Endothelial cell of umbilical vein (primary cell): Measurements from ENCODE around the gene PROK2. TPM values are rescaled to one million over a fixed set of nuclear protein-coding genes. Genes with fewer than 3 reads are reported as not detected.

ENCODE experiments used
- BruUV-seq: library from RNA; stranded (reverse); fragments of 400-500 nt; replicated peaks from 2 replicates; lab custom pipeline; 2021; lab: Mats Ljungman, UMichigan
- CTCF ChIA-PET: fragments of 300-600, 350-600 bp; sonication (Branson Sonifier 250); formaldehyde crosslinking; loops from one replicate; lab custom pipeline; 2021; ENCODE audit warnings: antibody characterized with exemption, inconsistent platforms; lab: Charles Lee
- POLR2A ChIA-PET: fragments of 300-600, 350-600 bp; sonication (Branson Sonifier 250); formaldehyde crosslinking; loops from one replicate; lab custom pipeline; 2021; ENCODE audit warnings: antibody characterized with exemption, inconsistent platforms; lab: Charles Lee
- DNase-seq: peaks from one replicate; pipeline ENCODE4 v3.0.0-alpha.2; 2011; ENCODE audit warnings: low read depth, low spot score
- FAIRE-seq: peaks from 2 replicates; lab custom pipeline; 2011; peaks lifted over from hg19 to GRCh38; lab: Jason Lieb, UNC
- H2AFZ ChIP-seq: 2 replicates; pipeline ENCODE4 v1.6.0; 2012; ENCODE audit warnings: low read depth, low read length, control low read depth, inconsistent platforms
- H3K27ac ChIP-seq: 2 replicates; pipeline ENCODE4 v1.5.1; 2011; ENCODE audit warnings: low read depth, mild to moderate bottlenecking, control low read depth, low read length, moderate library complexity; ENCODE audit not compliant: insufficient read depth
- H3K27me3 ChIP-seq, 2 experiments: 2 replicates each; pipeline versions ENCODE4 v1.6.0 to v1.6.1; 2011; ENCODE audit warnings: low read length in 2 of 2, mixed read lengths in 1 of 2; ENCODE audit not compliant: control insufficient read depth in 2 of 2, insufficient read depth in 2 of 2
- H3K36me3 ChIP-seq, 2 experiments: 2 replicates in 1 of 2; 3 replicates in 1 of 2; pipeline ENCODE4 v1.5.1; 2011; ENCODE audit warnings: low read length in 2 of 2, mild to moderate bottlenecking in 1 of 2, moderate library complexity in 1 of 2; ENCODE audit not compliant: control insufficient read depth in 2 of 2, insufficient read depth in 2 of 2; ENCODE audit errors: extremely low read depth in 1 of 2
- H3K4me1 ChIP-seq: 3 replicates; pipeline ENCODE4 v1.5.1; 2011; ENCODE audit warnings: mild to moderate bottlenecking, low read length; ENCODE audit not compliant: control insufficient read depth, insufficient read depth; ENCODE audit errors: extremely low read depth
- H3K4me2 ChIP-seq: 2 replicates; pipeline ENCODE4 v1.6.1; 2011; ENCODE audit warnings: low read length, control low read depth, mixed read lengths; ENCODE audit not compliant: insufficient read depth
- H3K4me3 ChIP-seq, 3 experiments: fragments of 200-600 bp in 1 of 3; sonication (generic), shearing (Covaris generic) in 1 of 3; replicated peaks in 1 of 3; 2 replicates each; pipeline ENCODE4 v1.5.1; 2011 to 2016; ENCODE audit warnings: control low read depth in 3 of 3, low read length in 3 of 3, mild to moderate bottlenecking in 2 of 3, inconsistent platforms in 1 of 3, low read depth in 1 of 3, moderate library complexity in 1 of 3; ENCODE audit not compliant: insufficient read depth in 1 of 3
- H3K79me2 ChIP-seq: 2 replicates; pipeline ENCODE4 v1.6.0; 2012; ENCODE audit warnings: low read length, inconsistent platforms; ENCODE audit not compliant: control insufficient read depth, insufficient read depth
- H3K9ac ChIP-seq: replicated peaks from 2 replicates; pipeline ENCODE3; 2011; ENCODE audit warnings: low read length, control low read depth; ENCODE audit not compliant: insufficient read depth; ENCODE audit errors: extremely low read depth
- H3K9me1 ChIP-seq: replicated peaks from 3 replicates; pipeline ENCODE4 v1.6.0; 2011; ENCODE audit warnings: mild to moderate bottlenecking, low read length; ENCODE audit not compliant: control insufficient read depth, insufficient read depth; ENCODE audit errors: extremely low read depth
- H3K9me3 ChIP-seq: replicated peaks from 2 replicates; pipeline ENCODE4 v1.5.1; 2012; ENCODE audit warnings: low read length, inconsistent platforms; ENCODE audit not compliant: control insufficient read depth, insufficient read depth
- H4K20me1 ChIP-seq: replicated peaks from 2 replicates; pipeline ENCODE3; 2011; ENCODE audit warnings: mild to moderate bottlenecking, low read length; ENCODE audit not compliant: control insufficient read depth, insufficient read depth; ENCODE audit errors: extremely low read depth
- EZH2 ChIP-seq: IDR thresholded peaks from 2 replicates; pipeline ENCODE4 v1.6.1; 2012; ENCODE audit warnings: borderline replicate concordance, low read depth, mild to moderate bottlenecking, moderate library complexity, low read length, inconsistent platforms; ENCODE audit not compliant: severe bottlenecking
- FOS ChIP-seq: IDR thresholded peaks from 2 replicates; pipeline ENCODE4 v1.6.1; 2011; ENCODE audit warnings: mild to moderate bottlenecking, low read length, moderate library complexity, borderline replicate concordance; ENCODE audit not compliant: insufficient read depth
- dilution Hi-C: fragments of 300-500 bp; cut with MboI; formaldehyde crosslinking; loops from one replicate; pipeline ENCODE4 v1.15.0; 2019; ENCODE audit warnings: low sequenced_read_pairs; ENCODE audit not compliant: extremely low pct_ligation_motif_present
- intact Hi-C: fragments of 100-400 bp; cut with micrococcal nuclease; formaldehyde crosslinking; loops from one replicate; pipeline ENCODE4 v1.10.0; 2022
- polyA plus RNA-seq, 4 experiments: library from polyadenylated mRNA; depleted of rRNA in 3 of 4; stranded (reverse) in 3 of 4; unstranded in 1 of 4; fragments of >200 nt; gene quantifications; 2 replicates each; pipeline versions ENCODE4 v1.2.1 to v1.2.3, GENCODE V29; 2011 to 2012; ENCODE audit warnings: missing spikeins in 1 of 4
- total RNA-seq: library from RNA; stranded (reverse); gene quantifications from 2 replicates; pipeline ENCODE4 v1.2.3, GENCODE V29; 2021
- TF ChIP-seq, protein P1 (sequence below), 2 donors: IDR thresholded peaks; 1 replicate in 1 of 2; 2 replicates in 1 of 2; pipeline ENCODE4 v1.5.1; 2011; ENCODE audit warnings: low read length in 2 of 2, mild to moderate bottlenecking in 2 of 2, moderate library complexity in 2 of 2, control low read depth in 1 of 2, inconsistent platforms in 1 of 2, low read depth in 1 of 2; ENCODE audit not compliant: insufficient read depth in 1 of 2; ENCODE audit errors: extremely low read depth in 1 of 2

PROK2 gene
- total and polyA plus RNA-seq, 2 donors (not counting 3 experiments of a cell fraction or from before 2014, with no cell fraction given) = not detected

DNA sequence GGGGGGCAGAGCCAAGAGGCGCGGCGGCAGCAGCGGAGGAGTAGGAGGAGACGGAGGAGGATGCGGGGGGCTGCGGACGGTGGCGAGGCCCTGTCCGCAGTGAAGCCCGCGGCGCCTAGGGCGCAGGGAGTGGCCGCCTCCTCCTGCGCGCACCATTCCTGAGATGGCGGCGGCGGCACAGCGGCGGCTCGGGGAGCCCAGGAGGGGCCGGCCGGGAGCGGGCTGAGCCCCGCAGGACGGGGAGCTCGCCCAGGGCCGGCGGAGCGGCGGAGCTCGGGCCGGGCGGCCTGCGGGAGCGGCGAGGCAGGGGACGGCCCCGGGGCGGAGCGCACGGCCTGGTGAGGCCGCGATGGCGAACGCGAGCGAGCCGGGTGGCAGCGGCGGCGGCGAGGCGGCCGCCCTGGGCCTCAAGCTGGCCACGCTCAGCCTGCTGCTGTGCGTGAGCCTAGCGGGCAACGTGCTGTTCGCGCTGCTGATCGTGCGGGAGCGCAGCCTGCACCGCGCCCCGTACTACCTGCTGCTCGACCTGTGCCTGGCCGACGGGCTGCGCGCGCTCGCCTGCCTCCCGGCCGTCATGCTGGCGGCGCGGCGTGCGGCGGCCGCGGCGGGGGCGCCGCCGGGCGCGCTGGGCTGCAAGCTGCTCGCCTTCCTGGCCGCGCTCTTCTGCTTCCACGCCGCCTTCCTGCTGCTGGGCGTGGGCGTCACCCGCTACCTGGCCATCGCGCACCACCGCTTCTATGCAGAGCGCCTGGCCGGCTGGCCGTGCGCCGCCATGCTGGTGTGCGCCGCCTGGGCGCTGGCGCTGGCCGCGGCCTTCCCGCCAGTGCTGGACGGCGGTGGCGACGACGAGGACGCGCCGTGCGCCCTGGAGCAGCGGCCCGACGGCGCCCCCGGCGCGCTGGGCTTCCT lies 31.0 kb downstream of the PROK2 start, which contains the start of gene GPR27:
Gene GPR27 (plus strand): TSS at position 155 of the 909 bp plus-strand sequence. CDS start 195 bp downstream, at position 350.
- peak within 1 kb of the TSS in 1 of 3 experiments; percentile 33 for H3K4me3 ChIP-seq
- H2AFZ ChIP-seq = peak within 1 kb of the TSS; percentile 19
- peak; percentile 48 for DNase-seq
- H4K20me1 ChIP-seq = no peaks in the 10 kb centered on the region
- TF ChIP-seq, protein P1, sequence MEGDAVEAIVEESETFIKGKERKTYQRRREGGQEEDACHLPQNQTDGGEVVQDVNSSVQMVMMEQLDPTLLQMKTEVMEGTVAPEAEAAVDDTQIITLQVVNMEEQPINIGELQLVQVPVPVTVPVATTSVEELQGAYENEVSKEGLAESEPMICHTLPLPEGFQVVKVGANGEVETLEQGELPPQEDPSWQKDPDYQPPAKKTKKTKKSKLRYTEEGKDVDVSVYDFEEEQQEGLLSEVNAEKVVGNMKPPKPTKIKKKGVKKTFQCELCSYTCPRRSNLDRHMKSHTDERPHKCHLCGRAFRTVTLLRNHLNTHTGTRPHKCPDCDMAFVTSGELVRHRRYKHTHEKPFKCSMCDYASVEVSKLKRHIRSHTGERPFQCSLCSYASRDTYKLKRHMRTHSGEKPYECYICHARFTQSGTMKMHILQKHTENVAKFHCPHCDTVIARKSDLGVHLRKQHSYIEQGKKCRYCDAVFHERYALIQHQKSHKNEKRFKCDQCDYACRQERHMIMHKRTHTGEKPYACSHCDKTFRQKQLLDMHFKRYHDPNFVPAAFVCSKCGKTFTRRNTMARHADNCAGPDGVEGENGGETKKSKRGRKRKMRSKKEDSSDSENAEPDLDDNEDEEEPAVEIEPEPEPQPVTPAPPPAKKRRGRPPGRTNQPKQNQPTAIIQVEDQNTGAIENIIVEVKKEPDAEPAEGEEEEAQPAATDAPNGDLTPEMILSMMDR (IDR thresholded peaks at IDR 0.05; ENCODE audit: extremely low read depth in 1 of 2, insufficient read depth in 1 of 2, low read depth in 1 of 2, low read length in 2 of 2) = no peak
- TF ChIP-seq FOS = no peak
- TF ChIP-seq EZH2 = peak; percentile 96
- no peaks in the 10 kb centered on the region for H3K9me3 ChIP-seq
- POLR2A ChIA-PET = no interaction called here
- BruUV-seq = no TSS peak
- H3K27me3 ChIP-seq = peaks cover 39 to 53% of the 10 kb centered on the region in 2 experiments
- intact Hi-C loops (no loop called here), dilution Hi-C loops (no loop called here)
- no peak for FAIRE-seq
- no peaks in the 10 kb centered on the region for H3K9me1 ChIP-seq
- no peaks in the 10 kb centered on the region for H3K36me3 ChIP-seq
- H3K27ac ChIP-seq = no peak within 1 kb of the TSS
- peaks cover 4% of the 10 kb centered on the region for H3K4me1 ChIP-seq
- H3K9ac ChIP-seq = no peak within 1 kb of the TSS
- H3K4me2 ChIP-seq = no peak within 1 kb of the TSS
- no peaks in the 10 kb centered on the region for H3K79me2 ChIP-seq
- CTCF ChIA-PET = no interaction called here
